BJ (cell line): Measurements from ENCODE around the gene SRPRA. TPM values are rescaled to one million over a fixed set of nuclear protein-coding genes. Genes with fewer than 3 reads are reported as not detected.

Source experiments
- CTCF ChIA-PET: fragments of 350-600 bp; formaldehyde crosslinking; extraction: SDS; loops from one replicate; lab custom pipeline; 2021; ENCODE audit warnings: antibody characterized with exemption, inconsistent platforms; lab: Yijun Ruan, JAX
- POLR2A ChIA-PET: fragments of 300-600 bp; sonication (Branson Sonifier 250); formaldehyde crosslinking; extraction: SDS; loops from one replicate; lab custom pipeline; 2021; ENCODE audit warnings: antibody characterized with exemption; lab: Charles Lee
- DNase-seq: peaks from one replicate; pipeline ENCODE4 v3.0.0-alpha.2; 2011; ENCODE audit warnings: low read depth
- H3K27me3 ChIP-seq: 2 replicates; pipeline ENCODE4 v1.6.0; 2011; ENCODE audit warnings: low read length; ENCODE audit not compliant: control insufficient read depth, insufficient read depth
- H3K36me3 ChIP-seq: 2 replicates; pipeline ENCODE4 v1.5.1; 2011; ENCODE audit warnings: low read length; ENCODE audit not compliant: control insufficient read depth, insufficient read depth
- H3K4me3 ChIP-seq: 2 replicates; pipeline ENCODE4 v1.5.1; 2011; ENCODE audit warnings: low read depth, mild to moderate bottlenecking, control low read depth, low read length
- CTCF ChIP-seq: IDR thresholded peaks from 2 replicates; pipeline ENCODE4 v1.5.1; 2011; ENCODE audit warnings: low read depth, mild to moderate bottlenecking, control low read depth, inconsistent platforms, low read length, moderate library complexity; ENCODE audit not compliant: insufficient read depth
- polyA plus RNA-seq: library from polyadenylated mRNA; depleted of rRNA; stranded (reverse); fragments of >200 nt; gene quantifications from 2 replicates; pipeline ENCODE4 v1.2.3, GENCODE V29; 2011

Gene SRPRA
- polyA plus RNA-seq, 1 experiment: 181 TPM

DNA sequence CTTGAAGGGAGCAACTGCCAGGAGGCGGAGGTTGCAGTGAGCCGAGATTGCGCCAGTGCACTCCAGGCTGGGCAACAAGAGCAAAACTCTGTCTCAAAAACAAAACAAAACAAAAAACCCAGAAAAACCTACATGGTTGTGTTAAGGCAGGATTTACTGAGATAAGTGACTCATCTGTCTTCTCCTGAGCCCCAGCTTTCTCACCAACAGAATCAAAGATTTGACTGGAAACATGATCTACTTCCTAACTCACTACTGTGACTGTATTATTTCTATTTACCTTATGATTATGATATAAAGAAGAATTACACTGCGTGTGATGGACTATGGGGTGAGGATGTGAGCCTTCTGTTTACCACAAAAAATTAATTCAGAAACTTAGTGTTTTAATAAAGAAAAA is 35.3 kb downstream of the SRPRA start:
- DNase-seq: no peak
- Histone ChIP-seq H3K36me3 (peaks cover 1% of the 10 kb centered on the region), H3K27me3 (no peaks in the 10 kb centered on the region), H3K4me3 (no peak overlapping the region)
- no peak for TF ChIP-seq CTCF
- CTCF ChIA-PET: no interaction called here
- POLR2A ChIA-PET: no interaction called here

DNA sequence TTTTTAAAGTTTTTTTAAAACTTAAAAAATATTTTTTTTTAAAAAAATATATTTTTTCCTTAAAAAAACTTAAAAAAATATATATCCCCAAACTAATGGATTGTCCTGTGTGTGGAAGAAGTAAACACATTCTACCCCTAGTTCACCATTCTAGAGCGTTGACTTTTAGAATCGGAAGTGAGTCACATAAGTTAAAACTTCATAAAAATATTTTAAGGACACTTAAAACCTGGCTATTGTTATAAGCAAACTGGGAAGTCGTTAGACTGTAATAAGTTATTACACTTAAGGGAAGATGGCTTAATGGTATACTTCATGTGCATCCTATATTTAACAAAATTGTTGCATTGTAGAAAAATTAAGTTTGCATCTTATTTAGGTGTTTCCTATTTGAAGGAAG is 36.0 kb downstream of the SRPRA start:
- POLR2A ChIA-PET: no interaction called here
- CTCF ChIA-PET: no interaction called here
- no peak overlapping the region for H3K4me3 ChIP-seq
- DNase-seq: no peak
- H3K36me3 ChIP-seq: peaks cover 1% of the 10 kb centered on the region
- H3K27me3 ChIP-seq: no peaks in the 10 kb centered on the region
- no peak for TF ChIP-seq CTCF

DNA sequence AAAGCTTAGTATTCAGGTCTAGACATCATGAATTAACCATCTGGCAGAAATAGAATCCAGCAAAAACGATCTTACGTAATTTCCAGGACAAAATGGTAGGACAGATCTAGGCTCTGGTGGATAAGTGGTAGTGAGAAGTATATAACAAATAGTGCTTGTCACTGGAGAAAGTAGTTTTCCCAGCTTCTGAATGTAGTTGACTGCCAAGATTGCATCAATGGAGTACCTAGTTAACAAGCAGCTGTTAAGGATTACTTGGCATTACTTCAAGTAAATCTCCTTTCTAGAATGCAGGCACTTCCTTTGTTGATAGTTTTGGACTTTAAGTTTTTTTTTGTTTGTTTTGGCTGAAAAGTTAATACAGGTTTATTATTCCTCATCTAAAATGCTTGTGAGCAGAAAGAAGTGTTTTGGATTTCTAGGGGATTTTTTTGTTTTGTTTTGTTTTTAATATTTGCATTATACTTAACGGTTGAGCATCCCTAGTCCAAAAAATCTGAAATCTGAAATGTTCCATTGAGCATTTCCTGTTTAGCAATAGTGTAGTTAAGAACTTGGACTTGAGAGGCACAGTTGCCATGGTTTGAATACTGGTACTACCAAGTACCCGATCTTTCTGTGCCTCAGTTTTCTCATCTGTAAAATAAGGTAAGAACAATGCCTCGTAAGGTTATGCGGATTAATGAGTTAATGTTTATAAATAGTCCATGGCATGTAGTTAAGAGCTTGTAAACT is 36.8 kb downstream of the SRPRA start:
- Histone ChIP-seq H3K36me3 (peaks cover 1% of the 10 kb centered on the region), H3K27me3 (no peaks in the 10 kb centered on the region), H3K4me3 (no peak overlapping the region)
- no peak for DNase-seq
- ChIA-PET POLR2A (no interaction called here), CTCF (interaction anchor here (0.6 kb wide), 1 partner anchor 287 kb away, joined by 6 read pairs; no protein-coding TSS in a partner anchor)
- no peak for TF ChIP-seq CTCF

DNA sequence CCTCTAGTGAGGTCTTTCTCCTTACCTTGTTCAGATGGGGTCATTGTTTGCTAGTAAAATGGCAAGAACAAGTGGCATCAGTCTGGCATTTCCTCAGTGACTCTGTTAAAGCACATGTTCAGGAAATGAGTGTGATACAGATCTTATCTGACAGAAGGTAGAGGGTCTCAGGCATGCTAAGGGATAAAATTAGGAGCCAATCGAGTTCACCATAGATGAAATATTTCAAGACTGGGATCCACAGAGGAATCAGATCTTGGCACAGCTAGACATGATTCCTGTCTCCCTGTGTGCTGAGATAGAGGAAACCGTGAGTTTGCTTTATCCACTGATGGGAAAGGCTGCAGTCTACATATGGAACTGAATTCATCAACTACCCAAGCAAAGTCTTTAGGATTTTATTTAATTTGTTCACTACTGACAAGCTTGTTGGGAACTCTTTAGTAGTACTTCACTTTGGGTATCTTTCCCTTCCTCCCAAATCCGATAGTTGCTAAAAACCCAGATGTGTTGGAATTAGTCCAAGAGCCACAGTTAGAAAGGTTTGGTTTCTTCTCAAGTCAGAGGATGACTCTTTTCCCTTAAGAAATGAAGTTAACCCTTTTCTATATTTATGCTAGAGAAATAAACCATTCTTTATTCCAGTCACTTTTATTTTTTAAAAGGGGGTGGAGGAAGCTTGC is 38.7 kb downstream of the SRPRA start:
- Histone ChIP-seq H3K36me3 (no peaks in the 10 kb centered on the region), H3K4me3 (no peak overlapping the region), H3K27me3 (no peaks in the 10 kb centered on the region)
- no peak for DNase-seq
- POLR2A ChIA-PET: no interaction called here
- TF ChIP-seq CTCF: no peak
- CTCF ChIA-PET: no interaction called here

DNA sequence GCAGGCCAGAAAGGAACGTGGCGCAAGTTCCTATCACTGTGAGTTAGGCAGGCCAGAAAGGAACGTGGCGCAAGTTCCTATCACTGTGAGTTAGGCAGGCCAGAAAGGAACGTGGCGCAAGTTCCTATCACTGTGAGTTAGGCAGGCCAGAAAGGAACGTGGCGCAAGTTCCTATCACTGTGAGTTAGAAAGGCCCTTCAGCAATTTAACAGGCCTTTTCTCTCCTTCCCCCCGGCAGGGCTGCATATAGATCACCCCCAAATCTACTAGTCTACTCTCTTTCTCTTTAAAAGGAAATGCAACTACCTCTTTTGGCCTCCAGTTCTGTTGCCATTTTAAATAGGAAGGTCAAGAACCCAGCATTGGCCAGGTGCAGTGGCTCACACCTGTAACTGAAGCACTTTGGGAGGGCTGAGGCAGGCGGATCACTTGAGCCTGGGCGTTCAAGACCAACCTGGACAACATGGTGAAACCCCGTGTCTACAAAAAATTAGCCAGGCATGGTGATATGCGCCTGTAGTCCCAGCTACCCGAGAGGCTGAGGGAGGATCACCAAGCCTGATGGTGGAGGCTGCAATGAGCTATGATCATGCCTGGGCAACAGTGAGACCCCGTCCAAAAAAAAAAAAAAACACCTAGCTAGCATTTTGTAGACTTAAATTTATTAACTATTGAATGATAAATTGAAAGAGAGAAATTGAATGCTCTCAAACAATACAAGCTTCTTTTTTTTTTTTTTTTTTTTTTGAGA is 42.2 kb downstream of the SRPRA start:
- ChIA-PET POLR2A (no interaction called here), CTCF (no interaction called here)
- TF ChIP-seq CTCF: no peak
- DNase-seq: no peak
- Histone ChIP-seq H3K4me3 (no peak overlapping the region), H3K36me3 (no peaks in the 10 kb centered on the region), H3K27me3 (no peaks in the 10 kb centered on the region)
